ENCODE measurements around the gene SACS. TPM values are rescaled to one million over a fixed set of nuclear protein-coding genes. Genes with fewer than 3 reads are reported as not detected.

Gene SACS
- total and polyA plus RNA-seq, 4 donors: 22.8 to 101 (median 34.8) TPM

- H3K4me3 ChIP-seq (ENCODE audit: low read depth, low read length): no peak overlapping the region
- WGBS (ENCODE audit: insufficient coverage): no CpG with 5 or more reads among the region's 3 CpGs
- H3K27ac ChIP-seq (ENCODE audit: low read depth, low read length): no peak overlapping the region
- no peak for DNase-seq (ENCODE audit: low read depth in 4 of 6, low spot score in 6 of 6)
- H3K36me3 ChIP-seq (ENCODE audit: control insufficient read depth, insufficient read depth, low read length): no peaks in the 10 kb centered on the region
- H3K27me3 ChIP-seq (ENCODE audit: control insufficient read depth, insufficient read depth, low read length): no peaks in the 10 kb centered on the region
- H3K9me3 ChIP-seq (ENCODE audit: control insufficient read depth, insufficient read depth, low read length): no peaks in the 10 kb centered on the region
- peaks cover 11% of the 10 kb centered on the region for H3K4me1 ChIP-seq (ENCODE audit: control insufficient read depth, insufficient read depth, low read length)
These were observed 34.4 kb upstream of the SACS start for GRCh38 chr13:23467932-23468278.

- no peak overlapping the region for H3K4me3 ChIP-seq (ENCODE audit: low read depth, low read length)
These were observed 33.8 kb upstream of the SACS start for GRCh38 chr13:23467048-23467931.

GRCh38 chr13:23466144-23467002, 32.9 kb upstream of the SACS start:
- H3K27ac ChIP-seq (ENCODE audit: low read depth, low read length): peak overlapping the region; percentile 91
- peaks cover 11% of the 10 kb centered on the region for H3K4me1 ChIP-seq (ENCODE audit: control insufficient read depth, insufficient read depth, low read length)
- no peaks in the 10 kb centered on the region for H3K9me3 ChIP-seq (ENCODE audit: control insufficient read depth, insufficient read depth, low read length)
- under 1% methylated on average over 56 of the region's 64 CpGs for WGBS (ENCODE audit: insufficient coverage)
- DNase-seq (ENCODE audit: low read depth in 4 of 6, low spot score in 6 of 6): peak; percentile 62 to 96 (median 78)
- H3K36me3 ChIP-seq (ENCODE audit: control insufficient read depth, insufficient read depth, low read length): no peaks in the 10 kb centered on the region
- no peaks in the 10 kb centered on the region for H3K27me3 ChIP-seq (ENCODE audit: control insufficient read depth, insufficient read depth, low read length)
- peak overlapping the region; percentile 50 for H3K4me3 ChIP-seq (ENCODE audit: low read depth, low read length)

More at GRCh38 chr13:23467048-23467931, 33.8 kb upstream of the SACS start:
- Histone ChIP-seq H3K27ac (ENCODE audit: low read depth, low read length) (peak overlapping the region; percentile 91), H3K36me3 (ENCODE audit: control insufficient read depth, insufficient read depth, low read length) (no peaks in the 10 kb centered on the region), H3K9me3 (ENCODE audit: control insufficient read depth, insufficient read depth, low read length) (no peaks in the 10 kb centered on the region), H3K4me1 (ENCODE audit: control insufficient read depth, insufficient read depth, low read length) (peaks cover 11% of the 10 kb centered on the region), H3K27me3 (ENCODE audit: control insufficient read depth, insufficient read depth, low read length) (no peaks in the 10 kb centered on the region)
- WGBS (ENCODE audit: insufficient coverage): 66% methylated on average over 12 of the region's 14 CpGs
- DNase-seq (ENCODE audit: low read depth in 4 of 6, low spot score in 6 of 6): no peak

DNA sequence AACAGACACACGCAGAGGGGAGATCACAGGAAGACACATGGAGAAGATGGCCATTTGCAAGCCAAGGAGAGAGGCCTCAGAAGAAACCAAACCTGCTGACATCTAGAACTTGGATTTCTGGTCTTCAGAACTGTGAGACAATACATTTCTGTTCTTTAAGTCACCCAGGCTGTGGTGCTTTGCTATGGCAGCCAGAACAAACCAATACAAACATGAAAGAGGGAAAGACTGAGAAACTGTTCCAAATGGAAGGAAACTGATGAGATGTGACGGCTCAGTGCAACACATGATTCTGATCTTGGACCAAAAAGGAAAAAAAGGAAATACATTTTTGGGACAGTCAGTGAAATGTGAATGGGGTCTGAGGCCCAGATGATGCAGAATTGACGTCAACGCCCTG, 30.2 kb upstream of the SACS start:
- Histone ChIP-seq H3K9me3 (ENCODE audit: control insufficient read depth, insufficient read depth, low read length) (no peaks in the 10 kb centered on the region), H3K4me3 (ENCODE audit: low read depth, low read length) (no peak overlapping the region), H3K27ac (ENCODE audit: low read depth, low read length) (no peak overlapping the region), H3K4me1 (ENCODE audit: control insufficient read depth, insufficient read depth, low read length) (peaks cover 11% of the 10 kb centered on the region), H3K27me3 (ENCODE audit: control insufficient read depth, insufficient read depth, low read length) (no peaks in the 10 kb centered on the region), H3K36me3 (ENCODE audit: control insufficient read depth, insufficient read depth, low read length) (no peaks in the 10 kb centered on the region)
- DNase-seq (ENCODE audit: low read depth in 4 of 6, low spot score in 6 of 6): no peak
- 90% methylated on average over 4 of the region's 4 CpGs for WGBS (ENCODE audit: insufficient coverage)

- Histone ChIP-seq H3K9me3 (ENCODE audit: control insufficient read depth, insufficient read depth, low read length) (no peaks in the 10 kb centered on the region), H3K27ac (ENCODE audit: low read depth, low read length) (no peak overlapping the region), H3K27me3 (ENCODE audit: control insufficient read depth, insufficient read depth, low read length) (no peaks in the 10 kb centered on the region), H3K4me1 (ENCODE audit: control insufficient read depth, insufficient read depth, low read length) (peaks cover 11% of the 10 kb centered on the region), H3K36me3 (ENCODE audit: control insufficient read depth, insufficient read depth, low read length) (no peaks in the 10 kb centered on the region), H3K4me3 (ENCODE audit: low read depth, low read length) (no peak overlapping the region)
- 80% methylated on average over 1 of the region's 3 CpGs for WGBS (ENCODE audit: insufficient coverage)
- no peak for DNase-seq (ENCODE audit: low read depth in 4 of 6, low spot score in 6 of 6)
These were observed 29.5 kb upstream of the SACS start for GRCh38 chr13:23462815-23463559.

- no peak for DNase-seq (ENCODE audit: low read depth in 4 of 6, low spot score in 6 of 6)
- no CpG with 5 or more reads among the region's 3 CpGs for WGBS (ENCODE audit: insufficient coverage)
- H3K4me1 ChIP-seq (ENCODE audit: control insufficient read depth, insufficient read depth, low read length): peaks cover 5% of the 10 kb centered on the region
- no peak overlapping the region for H3K27ac ChIP-seq (ENCODE audit: low read depth, low read length)
- no peak overlapping the region for H3K4me3 ChIP-seq (ENCODE audit: low read depth, low read length)
- H3K36me3 ChIP-seq (ENCODE audit: control insufficient read depth, insufficient read depth, low read length): no peaks in the 10 kb centered on the region
- H3K27me3 ChIP-seq (ENCODE audit: control insufficient read depth, insufficient read depth, low read length): no peaks in the 10 kb centered on the region
- no peaks in the 10 kb centered on the region for H3K9me3 ChIP-seq (ENCODE audit: control insufficient read depth, insufficient read depth, low read length)
These were observed 28.0 kb upstream of the SACS start for GRCh38 chr13:23461544-23461943.

DNA sequence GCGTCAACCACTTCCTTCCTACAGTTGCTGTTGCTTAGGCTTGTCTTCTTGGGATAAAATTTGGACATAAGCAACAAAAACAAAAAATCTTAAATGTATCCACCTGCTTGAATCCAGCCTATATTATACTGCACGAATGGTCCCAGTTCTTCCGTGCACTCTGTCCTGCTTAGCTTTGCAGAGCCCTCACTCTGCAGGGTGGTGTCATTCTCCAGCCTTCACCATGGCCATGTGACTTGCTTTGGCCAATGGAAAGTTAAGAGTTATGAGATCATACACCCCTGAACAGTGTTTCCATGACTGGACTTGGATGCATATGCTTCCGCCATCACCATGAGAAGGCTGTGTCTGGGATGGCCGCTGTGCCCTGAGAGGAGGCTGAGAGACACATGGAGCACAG, 27.4 kb upstream of the SACS start:
- Histone ChIP-seq H3K9me3 (ENCODE audit: control insufficient read depth, insufficient read depth, low read length) (no peaks in the 10 kb centered on the region), H3K4me3 (ENCODE audit: low read depth, low read length) (no peak overlapping the region), H3K27me3 (ENCODE audit: control insufficient read depth, insufficient read depth, low read length) (no peaks in the 10 kb centered on the region), H3K36me3 (ENCODE audit: control insufficient read depth, insufficient read depth, low read length) (no peaks in the 10 kb centered on the region), H3K27ac (ENCODE audit: low read depth, low read length) (no peak overlapping the region), H3K4me1 (ENCODE audit: control insufficient read depth, insufficient read depth, low read length) (peaks cover 2% of the 10 kb centered on the region)
- DNase-seq (ENCODE audit: low read depth in 4 of 6, low spot score in 6 of 6): no peak
- WGBS (ENCODE audit: insufficient coverage): 100% methylated on average over 4 of the region's 5 CpGs

GRCh38 chr13:23460309-23460708, 26.8 kb upstream of the SACS start:
- WGBS (ENCODE audit: insufficient coverage): no CpG with 5 or more reads among the region's 1 CpG
- H3K9me3 ChIP-seq (ENCODE audit: control insufficient read depth, insufficient read depth, low read length): no peaks in the 10 kb centered on the region
- H3K4me1 ChIP-seq (ENCODE audit: control insufficient read depth, insufficient read depth, low read length): no peaks in the 10 kb centered on the region
- DNase-seq (ENCODE audit: low read depth in 4 of 6, low spot score in 6 of 6): no peak
- no peaks in the 10 kb centered on the region for H3K27me3 ChIP-seq (ENCODE audit: control insufficient read depth, insufficient read depth, low read length)
- no peak overlapping the region for H3K27ac ChIP-seq (ENCODE audit: low read depth, low read length)
- no peak overlapping the region for H3K4me3 ChIP-seq (ENCODE audit: low read depth, low read length)
- H3K36me3 ChIP-seq (ENCODE audit: control insufficient read depth, insufficient read depth, low read length): no peaks in the 10 kb centered on the region

DNA sequence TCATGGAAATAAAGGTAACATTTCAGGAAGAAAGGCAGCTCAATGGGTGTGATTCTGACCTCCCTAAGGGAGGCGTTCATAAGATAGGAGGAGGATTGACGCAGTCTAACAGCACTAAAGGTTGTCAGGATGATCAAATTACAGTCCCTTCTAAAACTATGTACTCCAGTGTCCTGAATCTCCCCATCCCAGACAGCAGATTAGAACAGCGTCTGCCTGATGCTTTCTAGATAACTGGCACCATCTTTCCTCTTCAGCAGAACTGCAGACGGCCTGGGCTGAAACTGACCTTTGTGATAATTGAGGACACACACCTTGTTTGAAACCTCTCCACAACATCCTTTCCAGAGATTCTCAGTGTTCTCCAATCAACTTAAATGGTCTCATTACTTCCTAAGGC, 25.5 kb upstream of the SACS start:
- no peaks in the 10 kb centered on the region for H3K4me1 ChIP-seq (ENCODE audit: control insufficient read depth, insufficient read depth, low read length)
- H3K36me3 ChIP-seq (ENCODE audit: control insufficient read depth, insufficient read depth, low read length): no peaks in the 10 kb centered on the region
- no peak overlapping the region for H3K27ac ChIP-seq (ENCODE audit: low read depth, low read length)
- H3K27me3 ChIP-seq (ENCODE audit: control insufficient read depth, insufficient read depth, low read length): no peaks in the 10 kb centered on the region
- no peaks in the 10 kb centered on the region for H3K9me3 ChIP-seq (ENCODE audit: control insufficient read depth, insufficient read depth, low read length)
- no peak overlapping the region for H3K4me3 ChIP-seq (ENCODE audit: low read depth, low read length)
- DNase-seq (ENCODE audit: low read depth in 4 of 6, low spot score in 6 of 6): no peak
- WGBS (ENCODE audit: insufficient coverage): 78% methylated on average over 2 of the region's 4 CpGs

Data from spinal cord (tissue), 10 donors.